Right ventricle myocardium superior (tissue), 1 donor: ENCODE results near the gene TMEM63B. TPM values are rescaled to one million over a fixed set of nuclear protein-coding genes. Genes with fewer than 3 reads are reported as not detected.

Experiments used
- ATAC-seq: fragments of 200-7000 bp; cut with Tn5 transposase; one replicate; pipeline ENCODE4 v1.9.1; 2020; ENCODE audit warnings: mild to moderate bottlenecking; ENCODE audit not compliant: poor library complexity
- DNase-seq: peaks from one replicate; pipeline ENCODE4 v3.0.0-alpha.2; 2020
- intact Hi-C: fragments of 100-400 bp; cut with DNase I; formaldehyde crosslinking; loops from one replicate; pipeline ENCODE4 v1.11.2; 2022
- total RNA-seq: library from RNA; stranded (reverse); fragmentation: NEBNext Ultra II Directional; extraction: Animal tissue kit (Norgen Biotek cat#: 25700); gene quantifications from one replicate; pipeline ENCODE4 v1.2.1, GENCODE V29; 2021
- donor health status: DM: no; HTN: yes; CAD: no; lungs with severe emphysema.

Gene TMEM63B
- total RNA-seq, 1 donor from 2014 or later, result 46.3 TPM

GRCh38 chr6:44156494-44157151 lies 29.3 kb downstream of the TMEM63B start:
- ATAC-seq, result no peak
- intact Hi-C loops, result no loop called here
- DNase-seq, result no peak

GRCh38 chr6:44157152-44157521 lies 29.8 kb downstream of the TMEM63B start:
- DNase-seq, result no peak
- ATAC-seq, result no peak
- intact Hi-C loops, result no loop called here

DNA sequence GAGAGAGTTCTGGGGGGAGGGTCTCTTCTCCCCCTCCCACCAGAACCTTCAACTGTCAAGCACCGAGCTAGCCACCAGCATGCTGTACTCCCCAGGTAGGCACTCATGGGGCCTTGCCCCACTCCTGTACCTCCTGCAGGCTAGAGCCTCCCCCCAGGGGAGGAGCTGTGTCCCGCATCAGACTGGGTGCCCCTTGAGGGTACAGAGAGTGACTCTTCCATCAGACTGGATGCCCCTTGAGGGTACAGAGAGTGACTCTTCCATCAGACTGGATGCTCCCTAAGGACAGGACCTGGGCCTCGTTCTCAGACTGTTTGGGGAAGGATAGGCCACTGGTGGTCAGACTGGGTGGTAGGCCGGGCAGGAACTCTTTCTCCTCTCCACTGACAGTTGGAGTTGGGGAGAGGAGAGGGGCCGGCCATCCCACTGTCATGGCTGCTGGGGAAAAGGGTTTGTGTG lies 31.4 kb downstream of the TMEM63B start, which contains the start of gene CAPN11:
Gene CAPN11, plus strand, starts transcription at position 51 of the 459 bp plus-strand sequence. Its CDS starts 29 bp downstream, at position 80.
- DNase-seq (no peak), ATAC-seq (no peak)
- intact Hi-C loops, result no loop called here

DNA sequence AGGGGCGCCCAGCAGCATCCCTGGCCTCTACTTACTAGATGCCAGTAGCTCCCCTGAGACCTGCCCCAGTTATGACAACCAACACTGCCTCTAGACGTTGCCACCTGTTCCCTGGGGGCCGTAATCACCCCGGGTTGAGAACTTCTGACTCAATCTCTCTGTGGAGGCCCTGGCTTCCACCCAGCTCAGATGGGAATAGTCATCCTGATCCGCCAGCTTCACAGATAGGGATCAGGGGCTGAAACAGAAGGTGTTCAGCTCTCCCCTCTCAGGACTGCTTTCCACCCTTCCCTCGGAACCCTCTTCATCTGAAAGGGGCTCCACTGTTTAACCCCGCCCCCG lies 34.6 kb downstream of the TMEM63B start:
- ATAC-seq, result no peak
- intact Hi-C loops, result no loop called here
- DNase-seq, result no peak

DNA sequence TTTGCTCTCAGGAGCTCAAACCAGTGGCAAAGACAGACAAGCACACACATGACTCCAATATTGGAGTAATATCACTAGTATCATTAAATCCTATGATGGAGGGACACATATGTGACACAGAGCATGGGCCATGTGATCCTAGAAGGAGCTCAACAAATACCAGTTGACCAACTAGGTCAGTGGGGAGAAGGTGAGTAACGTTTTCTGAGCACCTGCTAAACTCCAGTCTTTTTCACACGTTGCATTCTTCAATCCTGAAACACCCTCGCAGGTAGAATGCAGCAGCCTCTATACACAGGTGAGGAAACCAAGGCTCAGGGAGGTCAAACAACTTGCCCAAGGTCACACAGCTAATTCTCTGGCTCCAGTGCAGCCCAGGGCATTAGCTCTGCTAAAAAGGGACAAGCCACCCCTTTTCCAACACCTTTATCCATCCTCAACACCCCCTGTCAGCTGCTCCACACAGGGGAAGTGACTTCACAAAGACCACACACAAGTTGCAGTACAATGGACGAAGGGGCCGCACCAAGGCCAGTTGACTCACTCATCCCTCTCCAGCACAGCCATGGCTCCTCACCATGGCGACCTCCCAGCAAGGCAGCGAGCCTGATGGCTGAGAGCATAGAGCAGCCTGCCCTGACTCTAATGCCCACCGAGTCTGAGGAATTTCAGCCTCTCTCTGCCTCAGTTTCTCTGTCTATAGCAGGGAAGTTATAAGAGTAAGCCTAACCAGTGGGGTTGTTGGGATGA lies 35.7 kb downstream of the TMEM63B start:
- intact Hi-C loops, result no loop called here
- ATAC-seq, result no peak
- no peak for DNase-seq

DNA sequence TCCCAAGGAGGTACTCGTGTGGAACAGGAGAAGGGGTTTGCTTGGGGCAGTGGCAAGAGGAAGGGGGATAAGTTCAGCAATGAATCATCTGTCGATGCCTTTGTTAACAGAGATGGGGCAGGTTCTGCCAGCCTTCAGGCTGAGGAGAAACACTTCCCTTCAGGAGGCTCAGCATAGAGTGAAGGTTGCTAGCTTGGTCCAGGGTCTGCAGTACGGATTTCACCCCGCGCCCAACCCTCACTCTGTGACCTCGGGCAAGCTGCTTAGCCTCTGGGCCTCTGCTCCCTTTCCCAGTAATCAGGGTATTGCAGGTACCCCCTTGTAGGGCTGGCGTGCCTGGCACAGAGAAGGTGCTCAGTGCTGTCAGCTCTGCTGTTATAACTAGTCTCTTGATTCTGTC lies 38.8 kb downstream of the TMEM63B start:
- ATAC-seq, result no peak
- DNase-seq, result no peak
- intact Hi-C loops, result no loop called here

DNA sequence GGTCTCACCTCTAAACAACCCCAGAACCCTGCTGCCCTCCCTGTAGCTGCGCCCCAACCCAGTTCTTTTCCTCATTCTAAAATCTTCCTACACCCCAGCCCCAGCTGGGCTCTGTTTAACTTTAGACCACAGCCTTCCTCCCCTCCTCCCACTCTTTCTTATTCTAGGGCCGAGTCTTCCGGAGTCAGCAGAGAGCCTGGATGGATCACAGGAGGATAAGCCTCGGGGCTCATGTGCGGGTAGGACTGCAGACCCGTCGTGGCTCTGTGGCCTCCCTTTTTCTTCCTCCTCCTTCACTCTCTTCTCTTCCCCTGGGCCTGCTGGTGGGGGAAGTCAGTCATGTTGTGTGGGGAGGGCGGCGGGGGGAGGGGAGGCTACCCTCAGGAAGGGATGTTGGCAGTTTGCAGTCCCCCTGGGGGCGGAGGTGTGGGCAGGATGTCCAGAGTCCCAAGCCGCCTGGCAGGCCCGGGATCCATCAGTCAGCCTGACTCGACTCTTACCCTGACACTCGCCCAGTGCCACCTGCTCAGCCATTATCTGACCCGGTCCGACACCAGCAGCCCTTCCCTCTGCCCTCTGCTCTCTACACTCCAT lies 39.3 kb downstream of the TMEM63B start:
- DNase-seq (no peak), ATAC-seq (no peak)
- intact Hi-C loops, result no loop called here

- no peak for DNase-seq
- ATAC-seq, result no peak
- intact Hi-C loops, result no loop called here
Observed at GRCh38 chr6:44167567-44167966, 40.2 kb downstream of the TMEM63B start.

DNA sequence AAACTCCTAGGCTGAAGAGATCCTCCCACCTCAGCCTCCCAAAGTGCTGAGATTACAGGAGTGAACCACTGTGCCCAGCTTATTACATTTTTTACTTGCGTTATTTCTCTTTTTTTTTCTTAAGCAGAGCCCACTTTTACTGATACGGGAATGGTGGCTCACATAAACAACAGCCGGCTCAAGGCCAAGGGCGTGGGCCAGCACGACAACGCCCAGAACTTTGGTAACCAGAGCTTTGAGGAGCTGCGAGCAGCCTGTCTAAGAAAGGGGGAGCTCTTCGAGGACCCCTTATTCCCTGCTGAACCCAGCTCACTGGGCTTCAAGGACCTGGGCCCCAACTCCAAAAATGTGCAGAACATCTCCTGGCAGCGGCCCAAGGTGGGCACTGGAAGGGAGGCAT lies 41.8 kb downstream of the TMEM63B start:
- ATAC-seq (no peak), DNase-seq (peak; percentile 59)
- intact Hi-C loops, result no loop called here

DNA sequence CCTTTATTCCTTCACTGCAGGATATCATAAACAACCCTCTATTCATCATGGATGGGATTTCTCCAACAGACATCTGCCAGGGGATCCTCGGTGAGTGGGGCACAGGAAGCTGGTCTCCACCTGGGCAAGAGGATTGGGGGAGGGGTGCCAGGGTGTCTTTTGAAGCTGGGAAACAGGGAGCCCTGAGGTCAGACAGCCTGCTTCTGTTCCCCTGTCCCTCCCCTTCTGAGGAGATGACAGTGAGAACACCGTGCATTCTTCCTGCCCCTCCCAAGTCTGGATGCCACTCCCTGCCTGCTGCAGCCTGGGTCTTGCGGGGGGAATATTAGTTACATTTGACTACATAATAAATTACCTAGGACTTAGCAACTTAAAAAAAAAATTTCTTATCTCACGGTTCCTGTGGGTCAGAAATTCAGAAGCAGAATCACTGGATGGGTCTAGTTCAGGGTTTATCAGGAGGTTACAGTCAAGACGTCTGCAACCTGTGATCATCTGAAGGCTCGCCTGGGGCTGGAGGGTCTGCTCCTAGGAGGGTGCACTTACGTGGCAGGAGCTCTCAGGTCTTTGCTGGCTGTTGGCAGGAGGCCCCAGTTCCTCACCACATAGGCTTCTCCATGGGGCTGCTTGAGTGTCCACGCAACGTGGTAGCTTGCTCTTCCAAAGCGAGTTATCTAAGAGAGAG lies 42.7 kb downstream of the TMEM63B start:
- DNase-seq, result no peak
- intact Hi-C loops, result loop anchor here (5.0 kb wide), 1 partner anchor 67 kb away; no protein-coding TSS in a partner anchor
- no peak for ATAC-seq

GRCh38 chr6:44171899-44172546 lies 44.7 kb downstream of the TMEM63B start:
- ATAC-seq, result no peak
- no peak for DNase-seq
- intact Hi-C loops, result loop anchor here (5.0 kb wide), 1 partner anchor 65 kb away; no protein-coding TSS in a partner anchor

DNA sequence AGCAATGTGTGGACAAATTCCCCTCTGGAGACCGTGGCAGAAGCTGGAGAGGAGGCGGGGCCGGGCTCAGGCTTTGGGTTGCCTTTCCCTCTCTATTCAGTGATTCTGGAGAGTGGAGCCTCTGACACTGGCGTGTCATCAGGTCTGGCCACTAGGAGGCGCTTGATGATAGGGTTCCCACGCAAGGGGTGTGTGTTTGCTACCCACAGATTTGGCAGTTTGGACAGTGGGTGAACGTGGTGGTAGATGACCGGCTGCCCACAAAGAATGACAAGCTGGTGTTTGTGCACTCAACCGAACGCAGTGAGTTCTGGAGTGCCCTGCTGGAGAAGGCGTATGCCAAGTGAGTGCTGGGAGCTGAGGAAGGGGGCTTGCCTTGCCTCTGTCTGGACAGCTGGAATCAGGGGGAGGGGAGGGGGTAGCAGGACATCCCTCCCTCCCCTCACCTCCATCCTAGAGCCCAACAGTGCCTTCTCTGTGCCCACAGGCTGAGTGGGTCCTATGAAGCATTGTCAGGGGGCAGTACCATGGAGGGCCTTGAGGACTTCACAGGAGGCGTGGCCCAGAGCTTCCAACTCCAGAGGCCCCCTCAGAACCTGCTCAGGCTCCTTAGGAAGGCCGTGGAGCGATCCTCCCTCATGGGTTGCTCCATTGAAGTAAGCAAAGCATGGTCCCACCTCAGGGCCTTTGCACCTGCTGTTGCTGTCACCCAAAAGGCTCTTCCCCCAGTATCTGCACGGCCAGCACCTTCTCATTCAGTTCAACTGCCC lies 45.6 kb downstream of the TMEM63B start:
- intact Hi-C loops, result loop anchor here (5.0 kb wide), 1 partner anchor 64 kb away; no protein-coding TSS in a partner anchor
- peak; percentile 96 for ATAC-seq
- peak; percentile 92 for DNase-seq

DNA sequence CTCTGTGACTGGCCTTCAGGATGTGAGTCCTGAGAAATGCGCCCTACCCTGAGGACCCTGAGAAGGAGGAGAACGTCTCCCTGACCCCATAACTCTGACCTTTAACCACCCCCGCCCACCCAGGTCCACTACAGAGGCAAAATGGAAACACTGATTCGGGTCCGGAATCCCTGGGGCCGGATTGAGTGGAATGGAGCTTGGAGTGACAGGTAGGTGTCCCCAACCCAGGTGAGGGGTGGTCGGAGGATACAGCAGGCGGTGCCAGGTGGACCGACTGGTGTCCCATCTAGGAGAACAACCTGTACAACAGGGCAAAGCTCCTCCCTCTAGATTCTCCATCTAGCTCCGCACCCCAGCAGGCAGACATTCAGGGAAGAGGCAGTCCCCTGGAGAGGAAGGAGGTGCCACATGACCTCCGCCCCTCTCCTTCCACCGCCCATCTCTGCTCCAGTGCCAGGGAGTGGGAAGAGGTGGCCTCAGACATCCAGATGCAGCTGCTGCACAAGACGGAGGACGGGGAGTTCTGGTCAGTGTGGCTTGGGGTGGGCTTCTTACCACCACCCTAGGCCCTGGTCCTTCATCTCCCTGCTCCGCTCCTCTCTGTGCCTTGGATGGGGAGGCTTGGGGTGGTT lies 48.9 kb downstream of the TMEM63B start:
- ATAC-seq (no peak), DNase-seq (no peak)

GRCh38 chr6:44176762-44177509 lies 49.6 kb downstream of the TMEM63B start:
- DNase-seq, result no peak
- no peak for ATAC-seq
- intact Hi-C loops, result no loop called here

More for the DNA sequence above, 48.9 kb downstream of the TMEM63B start:
- intact Hi-C loops, result no loop called here

DNA sequence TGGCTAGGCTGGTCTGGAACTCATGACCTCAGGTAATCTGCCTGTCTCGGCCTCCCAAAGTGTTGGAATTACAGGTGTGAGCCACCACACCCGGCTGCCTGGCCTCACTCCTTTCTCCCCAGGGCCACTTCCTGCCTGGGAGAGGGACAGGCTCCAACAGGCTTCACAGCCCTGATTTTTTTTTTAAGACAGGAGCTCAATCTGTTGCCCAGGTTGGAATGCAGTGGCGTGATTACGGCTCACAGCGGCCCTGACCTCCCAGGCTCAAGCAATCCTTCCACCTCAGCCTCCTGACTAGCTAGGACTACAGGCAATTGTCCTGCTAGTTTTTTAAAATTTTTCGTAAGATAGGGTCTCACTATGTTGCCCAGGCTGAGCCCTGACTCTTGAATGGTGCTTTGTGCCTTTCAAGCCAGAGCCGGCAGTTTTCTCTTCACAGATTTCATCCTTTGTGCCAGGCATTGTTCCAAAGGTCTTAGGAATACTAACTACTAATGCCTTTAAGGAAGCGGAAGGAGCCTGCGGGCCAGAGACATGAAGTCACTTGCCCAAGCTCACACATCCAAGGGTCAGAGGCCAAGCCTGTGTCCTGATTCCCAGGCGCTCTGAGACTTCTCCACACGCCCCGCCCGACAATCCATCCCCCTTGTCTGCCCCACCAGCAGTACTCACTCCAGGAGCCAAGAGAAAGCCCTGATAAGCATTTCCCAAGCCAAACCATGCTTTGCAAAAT lies 50.5 kb downstream of the TMEM63B start:
- DNase-seq, result peak; percentile 90
- peak; percentile 87 for ATAC-seq
- intact Hi-C loops, result no loop called here

- no peak for DNase-seq
- intact Hi-C loops, result no loop called here
Observed at GRCh38 chr6:44178424-44179071, 51.2 kb downstream of the TMEM63B start.

More at GRCh38 chr6:44178424-44179071, 51.2 kb downstream of the TMEM63B start:
- no peak for ATAC-seq
